HG03432 (cell line): ENCODE data around the gene RAPGEF2.
"Not testable (repeated sequence)": the region's sequence is repeated elsewhere in the genome, so short reads cannot be mapped to it uniquely, and the experiment has no call there.

Experiments used
- ATAC-seq: cut with Tn5 transposase; IDR thresholded peaks from one replicate; pipeline ENCODE4 v1.9.1; 2021; ENCODE audit warnings: mild to moderate bottlenecking, moderate library complexity; ENCODE audit not compliant: unreplicated experiment

The RAPGEF2 gene, protein sequence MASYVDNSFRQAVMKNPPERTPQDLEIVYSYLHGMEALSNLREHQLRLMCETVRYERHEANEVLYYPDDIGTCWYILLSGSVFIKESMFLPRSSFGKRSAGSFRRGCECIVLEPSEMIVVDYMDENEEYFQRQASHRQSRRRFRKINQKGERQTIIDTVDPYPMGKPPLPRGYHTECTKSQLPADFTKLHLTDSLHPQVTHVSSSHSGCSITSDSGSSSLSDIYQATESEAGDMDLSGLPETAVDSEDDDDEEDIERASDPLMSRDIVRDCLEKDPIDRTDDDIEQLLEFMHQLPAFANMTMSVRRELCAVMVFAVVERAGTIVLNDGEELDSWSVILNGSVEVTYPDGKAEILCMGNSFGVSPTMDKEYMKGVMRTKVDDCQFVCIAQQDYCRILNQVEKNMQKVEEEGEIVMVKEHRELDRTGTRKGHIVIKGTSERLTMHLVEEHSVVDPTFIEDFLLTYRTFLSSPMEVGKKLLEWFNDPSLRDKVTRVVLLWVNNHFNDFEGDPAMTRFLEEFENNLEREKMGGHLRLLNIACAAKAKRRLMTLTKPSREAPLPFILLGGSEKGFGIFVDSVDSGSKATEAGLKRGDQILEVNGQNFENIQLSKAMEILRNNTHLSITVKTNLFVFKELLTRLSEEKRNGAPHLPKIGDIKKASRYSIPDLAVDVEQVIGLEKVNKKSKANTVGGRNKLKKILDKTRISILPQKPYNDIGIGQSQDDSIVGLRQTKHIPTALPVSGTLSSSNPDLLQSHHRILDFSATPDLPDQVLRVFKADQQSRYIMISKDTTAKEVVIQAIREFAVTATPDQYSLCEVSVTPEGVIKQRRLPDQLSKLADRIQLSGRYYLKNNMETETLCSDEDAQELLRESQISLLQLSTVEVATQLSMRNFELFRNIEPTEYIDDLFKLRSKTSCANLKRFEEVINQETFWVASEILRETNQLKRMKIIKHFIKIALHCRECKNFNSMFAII (N-terminal part only)

DNA sequence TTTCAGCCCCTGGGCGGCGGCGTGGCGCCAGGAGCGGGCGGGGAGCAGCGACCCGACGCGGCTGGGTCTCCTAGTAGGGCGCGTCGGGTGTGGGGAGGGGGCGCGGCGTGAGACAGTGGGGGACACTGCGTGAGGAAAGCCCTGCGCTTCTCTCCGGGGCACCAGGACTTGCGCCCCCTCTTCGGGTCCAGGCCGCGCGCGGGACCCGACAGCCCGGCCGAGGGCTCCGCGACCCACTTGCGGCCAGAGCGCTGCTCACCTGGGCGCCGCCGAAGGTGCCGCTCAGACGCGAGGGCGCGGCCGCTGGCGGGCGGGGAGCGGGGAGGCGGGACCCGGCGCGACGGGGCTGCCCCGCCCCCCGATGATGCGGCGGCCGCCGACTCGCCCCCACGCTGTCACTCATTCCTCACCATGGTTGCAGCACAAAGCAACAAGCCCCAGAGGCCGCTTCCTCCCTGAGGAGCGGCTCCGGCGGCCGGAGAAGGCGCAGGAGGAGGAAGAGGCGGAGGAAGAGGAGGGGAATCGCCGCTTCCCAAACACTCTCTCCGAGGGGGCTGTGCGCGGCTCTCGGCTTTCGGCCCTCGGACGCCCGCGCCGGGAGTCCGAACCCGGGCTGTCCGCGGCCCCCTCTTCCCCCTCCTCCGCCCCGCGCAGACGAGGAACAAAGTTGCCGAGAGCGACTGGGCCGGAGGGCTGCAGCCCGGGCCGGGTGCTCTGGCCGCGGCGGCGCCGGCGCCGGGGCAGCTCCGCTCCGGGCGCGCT lies at the start of gene RAPGEF2:
Gene RAPGEF2 (plus strand): TSS at position 458 of the 762 bp plus-strand sequence. CDS start 1,084 bp downstream, outside the sequence.
- ATAC-seq = peak; percentile 88

DNA sequence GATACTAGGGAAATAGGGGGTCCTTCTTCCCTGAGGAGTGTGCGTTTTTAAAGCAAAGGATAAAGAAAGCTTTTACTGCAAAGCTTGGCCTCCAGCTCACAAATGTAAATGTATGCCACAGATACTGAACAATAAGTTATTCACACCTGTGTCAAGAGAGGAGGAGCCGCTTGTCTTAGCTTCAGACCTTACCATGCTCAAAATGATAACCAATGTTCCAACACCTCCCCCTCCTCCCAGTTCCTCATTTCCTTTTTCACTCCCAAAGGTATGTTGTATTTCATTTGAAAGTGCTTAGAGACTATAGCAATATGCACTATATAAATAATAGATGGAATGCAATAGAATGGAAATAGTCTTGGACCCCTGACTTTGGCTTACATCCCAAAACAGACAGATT lies 47.0 kb upstream of the RAPGEF2 start:
- no peak for ATAC-seq

- no peak for ATAC-seq
These were observed 42.7 kb upstream of the RAPGEF2 start for GRCh38 chr4:159060161-159060560.

DNA sequence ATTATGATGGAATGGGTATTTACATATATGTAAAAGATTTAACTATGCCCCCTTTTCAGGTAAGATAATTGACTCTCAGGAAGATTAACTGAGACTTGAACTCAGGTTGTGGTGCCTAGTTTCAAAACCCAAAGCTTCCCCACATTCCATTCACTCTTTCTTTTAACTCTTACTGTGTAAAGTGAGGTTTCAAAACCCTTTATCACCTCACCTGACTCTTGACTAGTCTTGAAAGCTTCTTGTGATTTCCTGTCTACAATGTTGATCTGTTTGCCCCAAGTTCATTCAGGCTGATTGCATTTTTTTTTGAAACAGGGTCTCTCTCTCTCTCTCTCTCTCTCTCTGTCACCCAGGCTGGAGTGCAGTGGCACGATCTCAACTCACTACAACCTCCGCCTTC lies 40.5 kb upstream of the RAPGEF2 start:
- no peak for ATAC-seq

DNA sequence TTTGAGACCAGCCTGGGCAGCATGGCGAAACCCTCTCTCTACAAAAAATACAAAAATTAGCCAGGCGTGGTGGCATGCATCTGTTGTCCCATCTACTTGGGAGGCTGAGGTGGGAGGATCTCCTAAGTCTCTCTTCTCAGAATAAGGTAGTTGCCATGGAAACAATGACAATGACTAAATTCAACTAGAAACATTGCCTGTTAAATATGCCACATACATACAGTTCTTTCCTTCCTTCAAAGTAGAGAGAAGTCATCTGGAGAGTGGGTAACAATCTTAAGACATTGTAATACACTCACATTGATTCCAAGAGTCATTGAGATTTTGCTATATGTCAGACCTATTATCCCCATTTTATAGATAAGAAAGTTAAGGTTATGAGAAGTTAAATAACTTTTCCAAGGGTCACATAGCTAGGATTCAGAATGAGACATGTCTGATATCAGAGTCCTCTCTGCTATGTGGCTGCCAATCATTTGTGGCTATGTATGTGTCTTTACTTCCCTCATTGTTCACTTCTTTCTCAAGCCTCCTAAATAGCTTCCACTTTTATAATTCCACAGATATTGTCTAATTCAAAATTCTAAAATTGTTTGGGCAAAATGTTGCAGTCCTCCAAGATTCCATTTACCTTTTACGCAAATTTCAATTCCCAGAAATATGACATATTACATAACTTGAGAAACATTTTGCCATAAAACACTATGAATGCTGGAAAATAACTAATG lies 37.2 kb upstream of the RAPGEF2 start:
- no peak for ATAC-seq

GRCh38 chr4:159068139-159068538 lies 34.7 kb upstream of the RAPGEF2 start:
- not testable (repeated sequence) for ATAC-seq

DNA sequence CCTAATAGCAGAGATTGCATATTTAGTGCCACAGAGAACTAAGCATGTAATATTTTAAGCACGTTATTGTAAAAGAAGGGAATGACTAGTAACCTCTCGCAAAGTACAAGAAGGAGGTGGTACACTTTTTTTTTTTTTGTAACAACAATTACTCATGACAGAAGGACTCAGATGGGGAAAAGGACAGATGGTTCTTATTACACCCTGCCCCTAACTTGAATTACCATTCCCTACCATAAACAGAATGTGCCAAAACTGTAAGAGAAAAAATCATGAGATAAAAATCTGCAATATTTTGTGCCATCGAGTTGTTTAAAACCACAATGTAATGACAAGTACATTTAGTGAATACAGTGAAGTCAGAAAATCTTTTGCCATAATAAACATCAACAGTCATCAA lies 33.0 kb upstream of the RAPGEF2 start:
- ATAC-seq = no peak

- ATAC-seq = no peak
These were observed 32.1 kb upstream of the RAPGEF2 start for GRCh38 chr4:159070742-159071141.

DNA sequence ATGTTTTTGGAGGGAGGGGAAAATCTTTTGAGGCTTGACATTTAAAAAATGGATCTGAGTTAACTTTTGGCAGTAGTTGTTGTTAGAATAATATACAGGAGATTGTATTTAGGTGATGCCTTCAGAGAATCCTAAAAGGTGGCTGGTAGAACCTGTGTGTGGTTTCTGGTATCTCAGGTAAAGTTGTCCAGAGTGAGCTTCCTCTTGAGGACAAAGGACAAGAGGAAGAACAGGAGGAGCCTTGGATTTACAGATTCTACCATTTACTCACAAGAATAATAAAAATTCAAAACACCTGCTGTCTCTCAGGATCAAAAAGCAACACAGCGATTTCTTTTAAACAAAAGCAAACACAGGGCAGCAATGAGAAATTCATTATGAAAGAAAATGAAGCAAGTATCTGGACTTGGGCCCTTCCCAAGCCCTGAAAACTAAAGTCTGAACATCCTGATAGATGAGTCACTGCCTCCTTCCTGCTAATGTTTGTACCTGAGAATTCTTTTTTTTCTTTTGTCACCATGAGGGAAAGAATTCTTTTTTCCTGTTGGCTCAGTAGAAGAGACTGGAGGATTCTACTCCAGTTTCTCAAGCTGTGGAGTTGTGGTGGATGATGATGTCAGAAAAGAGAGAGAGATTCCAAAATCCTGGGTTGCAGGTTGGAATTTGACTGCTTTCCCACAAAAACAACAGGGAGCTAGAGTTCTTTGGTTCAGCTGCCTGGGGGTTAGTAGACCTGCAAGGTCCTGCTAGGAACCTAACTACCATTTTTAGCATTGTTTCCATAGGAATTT lies 31.5 kb upstream of the RAPGEF2 start:
- no peak for ATAC-seq

GRCh38 chr4:159071969-159072765 lies 30.7 kb upstream of the RAPGEF2 start:
- no peak for ATAC-seq

- ATAC-seq = no peak
These were observed 27.3 kb upstream of the RAPGEF2 start for GRCh38 chr4:159075531-159075932.

- peak; percentile 1 for ATAC-seq
These were observed 25.9 kb upstream of the RAPGEF2 start for GRCh38 chr4:159077018-159077417.

- peak; percentile 97 for ATAC-seq
These were observed 25.0 kb upstream of the RAPGEF2 start for GRCh38 chr4:159077702-159078495.

GRCh38 chr4:159079074-159079473 lies 23.8 kb upstream of the RAPGEF2 start:
- no peak for ATAC-seq

- no peak for ATAC-seq
These were observed 16.3 kb upstream of the RAPGEF2 start for GRCh38 chr4:159086606-159087005.

DNA sequence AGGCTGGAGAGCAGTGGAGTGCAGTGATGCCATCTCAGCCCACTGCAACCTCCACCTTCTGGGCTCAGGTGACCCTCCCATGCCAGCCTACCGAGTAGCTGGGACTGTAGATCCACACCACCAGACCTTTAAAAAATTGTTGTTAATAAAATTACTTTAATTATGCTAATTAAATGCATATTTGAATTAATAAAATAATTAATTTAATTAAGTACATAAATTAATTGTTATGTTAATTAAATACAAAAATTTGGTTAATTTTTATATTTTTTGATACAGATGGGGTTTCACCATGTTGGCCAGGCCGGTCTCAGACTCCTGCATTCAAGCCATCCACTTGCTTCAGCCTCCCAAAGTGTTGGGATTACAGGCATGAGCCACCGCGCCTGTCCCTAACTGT lies 12.6 kb upstream of the RAPGEF2 start:
- ATAC-seq = no peak

DNA sequence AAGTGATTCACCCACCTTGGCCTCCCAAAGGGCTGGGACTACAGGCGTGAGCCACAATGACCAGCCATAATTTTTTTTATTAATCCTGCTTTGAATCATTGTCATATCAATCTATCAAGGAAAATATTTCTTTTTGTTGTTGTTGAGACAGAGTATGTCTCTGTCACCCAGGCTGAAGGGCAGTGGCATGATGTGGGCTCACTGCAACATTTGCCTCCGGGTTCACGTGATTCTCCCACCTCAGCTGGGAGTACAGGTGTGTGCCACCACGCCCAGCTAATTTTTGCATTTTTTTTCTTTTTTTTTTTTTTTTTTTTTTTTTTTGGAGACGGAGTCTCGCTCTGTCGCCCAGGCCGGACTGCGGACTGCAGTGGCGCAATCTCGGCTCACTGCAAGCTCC lies 8.7 kb upstream of the RAPGEF2 start:
- ATAC-seq = not testable (repeated sequence)

- no peak for ATAC-seq
These were observed 6.4 kb upstream of the RAPGEF2 start for GRCh38 chr4:159096434-159096833.
